GM23338 (cell line): ENCODE data around the gene FER. TPM values are rescaled to one million over a fixed set of nuclear protein-coding genes. Genes with fewer than 3 reads are reported as not detected.

Experiments used
- ATAC-seq: fragments of 200-7000 bp; cut with Tn5 transposase; 3 replicates; pipeline ENCODE4 v1.9.1; 2020
- DNase-seq: peaks from one replicate; pipeline ENCODE4 v3.0.0-alpha.2; 2015; ENCODE audit warnings: low spot score
- H2AFZ ChIP-seq: fragments of 200-600 bp; sonication (generic); 2 replicates; pipeline ENCODE4 v1.8.0; 2016; ENCODE audit warnings: antibody characterized with exemption, mild to moderate bottlenecking, moderate library complexity
- H3F3A ChIP-seq: fragments of 200-600 bp; sonication (generic); replicated peaks from 2 replicates; pipeline ENCODE4 v1.8.0; 2017; ENCODE audit warnings: antibody characterized with exemption, mixed run types, low read depth
- H3K27ac ChIP-seq: fragments of 200-600 bp; sonication (generic); 2 replicates; pipeline ENCODE4 v1.6.1; 2016; ENCODE audit warnings: low read depth
- H3K27me3 ChIP-seq: fragments of 200-600 bp; sonication (generic); 2 replicates; pipeline ENCODE4 v1.8.0; 2016; ENCODE audit warnings: mild to moderate bottlenecking, mixed run types, moderate library complexity; ENCODE audit not compliant: insufficient read depth
- H3K36me3 ChIP-seq: fragments of 200-600 bp; sonication (generic); 2 replicates; pipeline ENCODE4 v1.8.0; 2016; ENCODE audit warnings: mild to moderate bottlenecking; ENCODE audit not compliant: insufficient read depth
- H3K4me1 ChIP-seq: fragments of 200-600 bp; sonication (generic); 2 replicates; pipeline ENCODE4 v1.8.0; 2016; ENCODE audit warnings: mild to moderate bottlenecking, moderate library complexity; ENCODE audit not compliant: insufficient read depth
- H3K4me2 ChIP-seq: fragments of 200-600 bp; sonication (generic); 2 replicates; pipeline ENCODE4 v1.7.1; 2017; ENCODE audit warnings: mixed run types
- H3K4me3 ChIP-seq: fragments of 200-600 bp; sonication (generic); 2 replicates; pipeline ENCODE4 v1.6.1; 2016; ENCODE audit warnings: mixed run types
- H3K79me2 ChIP-seq: fragments of 200-600 bp; sonication (generic); replicated peaks from 2 replicates; pipeline ENCODE4 v1.8.0; 2017; ENCODE audit warnings: mild to moderate bottlenecking; ENCODE audit not compliant: insufficient read depth
- H3K9me2 ChIP-seq: fragments of 200-600 bp; sonication (generic); 2 replicates; pipeline ENCODE4 v1.8.0; 2017; ENCODE audit not compliant: insufficient read depth
- H4K20me1 ChIP-seq: fragments of 200-600 bp; sonication (generic); replicated peaks from 2 replicates; pipeline ENCODE4 v1.8.0; 2017; ENCODE audit warnings: mild to moderate bottlenecking; ENCODE audit not compliant: insufficient read depth
- H3K27ac Mint-ChIP-seq: 2 replicates; pipeline ENCODE4 v1.8.0; 2020; ENCODE audit warnings: inconsistent platforms, mild to moderate bottlenecking, moderate library complexity, mixed read lengths
- H3K27me3 Mint-ChIP-seq: 3 replicates; pipeline ENCODE4 v1.8.0; 2022; ENCODE audit warnings: low read depth, mild to moderate bottlenecking, moderate library complexity, mixed read lengths, inconsistent platforms; ENCODE audit not compliant: insufficient read depth, poor library complexity
- H3K36me3 Mint-ChIP-seq: 3 replicates; pipeline ENCODE4 v1.8.0; 2021; ENCODE audit warnings: low read depth, mild to moderate bottlenecking, inconsistent platforms, moderate library complexity, mixed read lengths
- H3K4me1 Mint-ChIP-seq: 3 replicates; pipeline ENCODE4 v1.8.0; 2020; ENCODE audit warnings: mild to moderate bottlenecking, inconsistent platforms, mixed read lengths
- H3K4me3 Mint-ChIP-seq: 3 replicates; pipeline ENCODE4 v1.8.0; 2021; ENCODE audit warnings: moderate library complexity, mild to moderate bottlenecking, inconsistent platforms, mixed read lengths
- H3K9me3 Mint-ChIP-seq: 3 replicates; pipeline ENCODE4 v1.8.0; 2020; ENCODE audit warnings: moderate library complexity, mild to moderate bottlenecking, inconsistent platforms, mixed read lengths
- CREB1 ChIP-seq: fragments of 250-450 bp; sonication (Bioruptor Pico); IDR thresholded peaks from 2 replicates; pipeline ENCODE4 v1.5.0; 2020; ENCODE audit warnings: low read depth, mild to moderate bottlenecking, moderate library complexity
- EZH2 ChIP-seq: fragments of 200-600 bp; sonication (generic); IDR thresholded peaks from one replicate; pipeline ENCODE4 v1.8.0; 2017; ENCODE audit warnings: antibody characterized with exemption, mild to moderate bottlenecking, low read depth; ENCODE audit not compliant: unreplicated experiment
- EZH2phosphoT487 ChIP-seq: fragments of 200-600 bp; sonication (generic); IDR thresholded peaks from one replicate; pipeline ENCODE4 v1.8.1; 2018; ENCODE audit warnings: antibody characterized with exemption; ENCODE audit not compliant: unreplicated experiment
- JUNB ChIP-seq: IDR thresholded peaks from one replicate; pipeline ENCODE4 v1.6.1; 2016; ENCODE audit warnings: antibody characterized with exemption; ENCODE audit not compliant: unreplicated experiment
- NANOG ChIP-seq: IDR thresholded peaks from 2 replicates; pipeline ENCODE4 v1.6.1; 2016; ENCODE audit warnings: antibody characterized with exemption, borderline replicate concordance
- POLR2AphosphoS5 ChIP-seq: IDR thresholded peaks from 2 replicates; pipeline ENCODE4 v1.6.1; 2016; ENCODE audit warnings: antibody characterized with exemption, low read depth
- STAT1 ChIP-seq: IDR thresholded peaks from one replicate; pipeline ENCODE4 v1.6.1; 2016; ENCODE audit warnings: antibody characterized with exemption; ENCODE audit not compliant: unreplicated experiment
- ZNF114 ChIP-seq: fragments of 250-450 bp; sonication (Bioruptor Pico); IDR thresholded peaks from 2 replicates; pipeline ENCODE4 v1.5.0; 2020; ENCODE audit warnings: mild to moderate bottlenecking, moderate library complexity
- ZNF331 ChIP-seq: fragments of 250-450 bp; sonication (Bioruptor Pico); IDR thresholded peaks from 2 replicates; pipeline ENCODE4 v1.5.0; 2020; ENCODE audit warnings: low read depth, mild to moderate bottlenecking, moderate library complexity
- ZNF462 ChIP-seq: fragments of 250-450 bp; sonication (Bioruptor Pico); IDR thresholded peaks from 2 replicates; pipeline ENCODE4 v1.5.0; 2020; ENCODE audit warnings: mild to moderate bottlenecking, moderate library complexity
- polyA plus RNA-seq: library from polyadenylated mRNA; unstranded; fragments of >200 nt; fragmentation: Nextera tagmentation; extraction: Ambion mirVana; gene quantifications from 2 replicates; pipeline ENCODE4 v1.2.1, GENCODE V29; 2016
- total RNA-seq: library from RNA; depleted of rRNA; stranded (reverse); fragments of >200 nt; shearing (Covaris generic); gene quantifications from 2 replicates; pipeline ENCODE4 v1.2.3, GENCODE V29; 2014
- TF ChIP-seq, protein P1 (sequence below), 2 experiments: fragments of 200-600 bp in 1 of 2; sonication (generic) in 1 of 2; conservative IDR thresholded peaks; 2 replicates each; pipeline versions ENCODE4 v1.5.1 to v1.6.1; 2016 to 2017; ENCODE audit warnings: antibody characterized with exemption in 2 of 2, low read depth in 2 of 2, mild to moderate bottlenecking in 2 of 2, moderate library complexity in 1 of 2
- TF ChIP-seq, protein P2 (sequence below): IDR thresholded peaks from one replicate; pipeline ENCODE4 v1.6.1; 2018; ENCODE audit warnings: antibody characterized with exemption; ENCODE audit not compliant: unreplicated experiment
- TF ChIP-seq, protein P3 (sequence below): IDR thresholded peaks from 2 replicates; pipeline ENCODE4 v1.6.1; 2016; ENCODE audit warnings: antibody characterized with exemption

Gene FER
- total and polyA plus RNA-seq, 2 experiments from 2014 or later = 17.4 to 34.8 TPM

- H3K4me3 ChIP-seq = no peak overlapping the region
- ATAC-seq = no peak
- no peaks in the 10 kb centered on the region for H3K4me1 ChIP-seq
- Mint-ChIP-seq H3K36me3 (peaks cover 3% of the 10 kb centered on the region; the same call in 2 of the 3 replicates), H3K27me3 (peaks cover 4% of the 10 kb centered on the region), H3K4me3 (no peak overlapping the region), H3K9me3 (no peaks in the 10 kb centered on the region; the same call in 2 of the 3 replicates), H3K4me1 (peaks cover 2% of the 10 kb centered on the region; the same call in 1 of the 3 replicates), H3K27ac (no peak overlapping the region)
- TF ChIP-seq POLR2AphosphoS5 (no peak), ZNF331 (no peak), JUNB (no peak), ZNF114 (CRISPR knock-in tag) (no peak), NANOG (no peak), CREB1 (no peak), EZH2phosphoT487 (no peak), EZH2 (no peak), ZNF462 (CRISPR knock-in tag) (no peak), STAT1 (no peak)
- TF ChIP-seq, protein P1, sequence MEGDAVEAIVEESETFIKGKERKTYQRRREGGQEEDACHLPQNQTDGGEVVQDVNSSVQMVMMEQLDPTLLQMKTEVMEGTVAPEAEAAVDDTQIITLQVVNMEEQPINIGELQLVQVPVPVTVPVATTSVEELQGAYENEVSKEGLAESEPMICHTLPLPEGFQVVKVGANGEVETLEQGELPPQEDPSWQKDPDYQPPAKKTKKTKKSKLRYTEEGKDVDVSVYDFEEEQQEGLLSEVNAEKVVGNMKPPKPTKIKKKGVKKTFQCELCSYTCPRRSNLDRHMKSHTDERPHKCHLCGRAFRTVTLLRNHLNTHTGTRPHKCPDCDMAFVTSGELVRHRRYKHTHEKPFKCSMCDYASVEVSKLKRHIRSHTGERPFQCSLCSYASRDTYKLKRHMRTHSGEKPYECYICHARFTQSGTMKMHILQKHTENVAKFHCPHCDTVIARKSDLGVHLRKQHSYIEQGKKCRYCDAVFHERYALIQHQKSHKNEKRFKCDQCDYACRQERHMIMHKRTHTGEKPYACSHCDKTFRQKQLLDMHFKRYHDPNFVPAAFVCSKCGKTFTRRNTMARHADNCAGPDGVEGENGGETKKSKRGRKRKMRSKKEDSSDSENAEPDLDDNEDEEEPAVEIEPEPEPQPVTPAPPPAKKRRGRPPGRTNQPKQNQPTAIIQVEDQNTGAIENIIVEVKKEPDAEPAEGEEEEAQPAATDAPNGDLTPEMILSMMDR (conservative IDR thresholded peaks at IDR 0.05; ENCODE audit: low read depth in 2 of 2) = no peak
- TF ChIP-seq, protein P2, sequence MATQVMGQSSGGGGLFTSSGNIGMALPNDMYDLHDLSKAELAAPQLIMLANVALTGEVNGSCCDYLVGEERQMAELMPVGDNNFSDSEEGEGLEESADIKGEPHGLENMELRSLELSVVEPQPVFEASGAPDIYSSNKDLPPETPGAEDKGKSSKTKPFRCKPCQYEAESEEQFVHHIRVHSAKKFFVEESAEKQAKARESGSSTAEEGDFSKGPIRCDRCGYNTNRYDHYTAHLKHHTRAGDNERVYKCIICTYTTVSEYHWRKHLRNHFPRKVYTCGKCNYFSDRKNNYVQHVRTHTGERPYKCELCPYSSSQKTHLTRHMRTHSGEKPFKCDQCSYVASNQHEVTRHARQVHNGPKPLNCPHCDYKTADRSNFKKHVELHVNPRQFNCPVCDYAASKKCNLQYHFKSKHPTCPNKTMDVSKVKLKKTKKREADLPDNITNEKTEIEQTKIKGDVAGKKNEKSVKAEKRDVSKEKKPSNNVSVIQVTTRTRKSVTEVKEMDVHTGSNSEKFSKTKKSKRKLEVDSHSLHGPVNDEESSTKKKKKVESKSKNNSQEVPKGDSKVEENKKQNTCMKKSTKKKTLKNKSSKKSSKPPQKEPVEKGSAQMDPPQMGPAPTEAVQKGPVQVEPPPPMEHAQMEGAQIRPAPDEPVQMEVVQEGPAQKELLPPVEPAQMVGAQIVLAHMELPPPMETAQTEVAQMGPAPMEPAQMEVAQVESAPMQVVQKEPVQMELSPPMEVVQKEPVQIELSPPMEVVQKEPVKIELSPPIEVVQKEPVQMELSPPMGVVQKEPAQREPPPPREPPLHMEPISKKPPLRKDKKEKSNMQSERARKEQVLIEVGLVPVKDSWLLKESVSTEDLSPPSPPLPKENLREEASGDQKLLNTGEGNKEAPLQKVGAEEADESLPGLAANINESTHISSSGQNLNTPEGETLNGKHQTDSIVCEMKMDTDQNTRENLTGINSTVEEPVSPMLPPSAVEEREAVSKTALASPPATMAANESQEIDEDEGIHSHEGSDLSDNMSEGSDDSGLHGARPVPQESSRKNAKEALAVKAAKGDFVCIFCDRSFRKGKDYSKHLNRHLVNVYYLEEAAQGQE = no peak
- TF ChIP-seq, protein P3, sequence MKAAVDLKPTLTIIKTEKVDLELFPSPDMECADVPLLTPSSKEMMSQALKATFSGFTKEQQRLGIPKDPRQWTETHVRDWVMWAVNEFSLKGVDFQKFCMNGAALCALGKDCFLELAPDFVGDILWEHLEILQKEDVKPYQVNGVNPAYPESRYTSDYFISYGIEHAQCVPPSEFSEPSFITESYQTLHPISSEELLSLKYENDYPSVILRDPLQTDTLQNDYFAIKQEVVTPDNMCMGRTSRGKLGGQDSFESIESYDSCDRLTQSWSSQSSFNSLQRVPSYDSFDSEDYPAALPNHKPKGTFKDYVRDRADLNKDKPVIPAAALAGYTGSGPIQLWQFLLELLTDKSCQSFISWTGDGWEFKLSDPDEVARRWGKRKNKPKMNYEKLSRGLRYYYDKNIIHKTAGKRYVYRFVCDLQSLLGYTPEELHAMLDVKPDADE = no peak
- no peaks in the 10 kb centered on the region for H3K9me2 ChIP-seq
- H3K79me2 ChIP-seq = no peaks in the 10 kb centered on the region
- no peaks in the 10 kb centered on the region for H3F3A ChIP-seq
- H3K36me3 ChIP-seq = 0 out of 2 replicates have a peak, but pooled peaks cover 3% of the 10 kb centered on the region
- H2AFZ ChIP-seq = no peak overlapping the region
- H3K27ac ChIP-seq = no peak overlapping the region
- DNase-seq = no peak
- H3K27me3 ChIP-seq = no peaks in the 10 kb centered on the region
- H4K20me1 ChIP-seq = no peaks in the 10 kb centered on the region
- no peak overlapping the region for H3K4me2 ChIP-seq
These were observed 158.1 kb downstream of the FER start for GRCh38 chr5:108905805-108906204.
